Cardiac muscle cell (in vitro differentiated cells and primary cell): Measurements from ENCODE around the gene KLF2. TPM values are rescaled to one million over a fixed set of nuclear protein-coding genes. Genes with fewer than 3 reads are reported as not detected.

Experiments used
- DNase-seq, 2 donors: peaks; one replicate each; pipeline versions ENCODE4 v3.0.0 to v3.0.0-alpha.2; 2010 to 2017; ENCODE audit warnings: low read depth in 1 of 2, low spot score in 1 of 2
- H3K27ac ChIP-seq: fragments of 200-600 bp; sonication (generic); 2 replicates; pipeline ENCODE4 v1.5.1; 2016
- H3K27me3 ChIP-seq: fragments of 200-600 bp; sonication (generic); 2 replicates; pipeline ENCODE4 v1.6.0; 2016; ENCODE audit warnings: control low read depth
- H3K36me3 ChIP-seq: fragments of 200-600 bp; sonication (generic); 2 replicates; pipeline ENCODE4 v1.5.1; 2016; ENCODE audit warnings: control low read depth
- H3K4me1 ChIP-seq: fragments of 200-600 bp; sonication (generic); 2 replicates; pipeline ENCODE4 v1.8.1; 2017; ENCODE audit warnings: low read depth, mild to moderate bottlenecking, mixed run types
- H3K4me3 ChIP-seq: fragments of 200-600 bp; sonication (generic); 2 replicates; pipeline ENCODE4 v1.5.1; 2016; ENCODE audit warnings: mild to moderate bottlenecking
- H3K9me3 ChIP-seq: fragments of 200-600 bp; sonication (generic); 2 replicates; pipeline ENCODE4 v1.5.1; 2017; ENCODE audit warnings: low read depth, mild to moderate bottlenecking, control low read depth
- polyA plus RNA-seq: library from polyadenylated mRNA; unstranded; fragments of >200 nt; fragmentation: Nextera tagmentation; extraction: Ambion mirVana; gene quantifications from 2 replicates; pipeline ENCODE4 v1.2.1, GENCODE V29; 2016
- total RNA-seq: library from RNA; depleted of rRNA; stranded (reverse); fragments of >200 nt; gene quantifications from 2 replicates; pipeline ENCODE4 v1.2.3, GENCODE V29; 2016
- TF ChIP-seq, protein P1 (sequence below): IDR thresholded peaks from 2 replicates; pipeline ENCODE4 v1.5.1; 2012; ENCODE audit warnings: low read depth, mild to moderate bottlenecking, low read length

The KLF2 gene
- total and polyA plus RNA-seq, 2 experiments from 2014 or later: 7.8 to 10.9 TPM

DNA sequence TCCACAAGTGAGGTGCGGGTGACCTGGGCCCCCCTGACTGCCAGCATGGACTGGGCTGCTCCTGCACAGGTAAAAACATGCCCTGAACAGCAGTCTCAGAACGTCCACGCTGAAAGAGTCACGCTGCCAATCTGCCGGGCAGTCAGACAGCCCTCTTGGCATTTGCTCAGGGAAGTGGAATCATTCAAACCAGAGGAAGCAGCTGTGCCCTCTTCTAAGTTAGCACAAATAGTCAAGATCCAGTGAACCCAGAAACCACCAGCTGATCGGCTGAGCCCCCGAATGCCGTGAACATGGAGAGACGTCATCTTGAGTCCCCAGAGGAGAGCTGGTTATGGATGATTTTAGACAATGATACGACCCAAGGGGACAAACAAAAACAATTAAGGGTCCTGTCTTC is 34.4 kb downstream of the KLF2 start:
- TF ChIP-seq, protein P1, sequence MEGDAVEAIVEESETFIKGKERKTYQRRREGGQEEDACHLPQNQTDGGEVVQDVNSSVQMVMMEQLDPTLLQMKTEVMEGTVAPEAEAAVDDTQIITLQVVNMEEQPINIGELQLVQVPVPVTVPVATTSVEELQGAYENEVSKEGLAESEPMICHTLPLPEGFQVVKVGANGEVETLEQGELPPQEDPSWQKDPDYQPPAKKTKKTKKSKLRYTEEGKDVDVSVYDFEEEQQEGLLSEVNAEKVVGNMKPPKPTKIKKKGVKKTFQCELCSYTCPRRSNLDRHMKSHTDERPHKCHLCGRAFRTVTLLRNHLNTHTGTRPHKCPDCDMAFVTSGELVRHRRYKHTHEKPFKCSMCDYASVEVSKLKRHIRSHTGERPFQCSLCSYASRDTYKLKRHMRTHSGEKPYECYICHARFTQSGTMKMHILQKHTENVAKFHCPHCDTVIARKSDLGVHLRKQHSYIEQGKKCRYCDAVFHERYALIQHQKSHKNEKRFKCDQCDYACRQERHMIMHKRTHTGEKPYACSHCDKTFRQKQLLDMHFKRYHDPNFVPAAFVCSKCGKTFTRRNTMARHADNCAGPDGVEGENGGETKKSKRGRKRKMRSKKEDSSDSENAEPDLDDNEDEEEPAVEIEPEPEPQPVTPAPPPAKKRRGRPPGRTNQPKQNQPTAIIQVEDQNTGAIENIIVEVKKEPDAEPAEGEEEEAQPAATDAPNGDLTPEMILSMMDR: no peak
- no peak overlapping the region for H3K27ac ChIP-seq
- H3K9me3 ChIP-seq: no peaks in the 10 kb centered on the region
- no peak for DNase-seq
- peaks cover 9% of the 10 kb centered on the region for H3K4me1 ChIP-seq
- H3K4me3 ChIP-seq: no peak overlapping the region
- H3K36me3 ChIP-seq: no peaks in the 10 kb centered on the region
- no peaks in the 10 kb centered on the region for H3K27me3 ChIP-seq

DNA sequence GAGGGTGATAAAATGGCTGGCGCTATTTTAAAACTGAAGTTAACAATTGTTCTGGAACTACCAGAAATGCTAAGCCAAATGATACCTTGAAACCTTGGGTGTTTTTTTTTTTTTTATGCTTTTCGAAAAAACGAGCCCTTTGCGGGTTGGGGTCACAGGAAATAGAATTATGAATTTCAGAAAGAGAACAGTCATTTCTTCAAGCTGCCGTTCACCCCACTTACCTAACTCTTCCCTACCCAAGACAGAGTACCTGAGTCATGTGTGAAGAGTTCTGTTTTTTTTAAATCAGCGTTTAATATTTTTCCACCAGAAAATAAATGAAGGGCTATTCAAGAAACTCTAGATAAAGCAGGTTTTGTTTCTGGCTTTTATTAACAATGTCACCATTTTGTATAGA is 35.3 kb downstream of the KLF2 start:
- H3K36me3 ChIP-seq: no peaks in the 10 kb centered on the region
- no peak overlapping the region for H3K4me3 ChIP-seq
- no peaks in the 10 kb centered on the region for H3K9me3 ChIP-seq
- DNase-seq: no peak
- H3K27me3 ChIP-seq: no peaks in the 10 kb centered on the region
- H3K27ac ChIP-seq: no peak overlapping the region
- TF ChIP-seq, protein P1: no peak
- peaks cover 9% of the 10 kb centered on the region for H3K4me1 ChIP-seq

DNA sequence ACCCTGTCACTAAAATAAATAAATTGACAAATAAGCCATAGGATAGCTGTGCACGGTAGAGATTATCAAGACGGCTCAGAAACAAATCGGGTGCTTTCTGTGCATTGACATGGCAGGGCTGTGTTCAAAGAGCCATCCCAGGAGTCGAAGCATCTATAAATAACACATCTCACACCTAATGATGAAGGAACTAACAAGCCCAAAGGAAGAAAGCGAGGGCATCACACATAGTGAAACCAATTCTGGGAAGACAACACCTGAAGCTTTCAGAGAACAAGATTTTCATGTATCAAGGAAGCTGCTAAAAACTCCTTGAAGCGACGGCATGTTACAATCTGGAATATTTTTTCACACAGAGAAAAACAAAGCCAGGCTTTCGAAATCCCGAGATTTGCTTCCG is 36.1 kb downstream of the KLF2 start:
- no peak for DNase-seq
- no peaks in the 10 kb centered on the region for H3K9me3 ChIP-seq
- H3K4me1 ChIP-seq: peaks cover 9% of the 10 kb centered on the region
- TF ChIP-seq, protein P1: no peak
- no peak overlapping the region for H3K4me3 ChIP-seq
- H3K27ac ChIP-seq: no peak overlapping the region
- no peaks in the 10 kb centered on the region for H3K36me3 ChIP-seq
- no peaks in the 10 kb centered on the region for H3K27me3 ChIP-seq

DNA sequence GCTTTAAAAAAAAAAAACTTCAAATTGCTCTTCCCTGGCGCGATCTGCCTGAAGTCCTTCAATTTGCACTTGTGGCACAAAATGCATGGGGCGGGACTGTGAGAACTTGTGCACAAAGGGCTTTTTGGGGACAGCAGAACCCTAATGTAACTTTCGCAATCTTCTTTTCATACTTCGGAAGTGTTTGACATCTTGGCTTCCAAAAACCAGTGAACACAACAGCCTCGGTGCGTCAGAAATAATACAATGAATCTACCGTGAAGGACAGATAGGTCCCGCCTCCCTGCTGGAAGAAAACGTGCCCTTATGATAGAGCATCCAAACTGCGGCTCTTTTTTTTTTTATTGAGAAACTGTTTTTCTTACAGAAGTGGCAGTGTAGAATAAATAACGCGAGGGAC is 36.6 kb downstream of the KLF2 start:
- Histone ChIP-seq H3K27me3 (no peaks in the 10 kb centered on the region), H3K4me1 (peaks cover 11% of the 10 kb centered on the region), H3K36me3 (no peaks in the 10 kb centered on the region), H3K4me3 (no peak overlapping the region), H3K27ac (no peak overlapping the region), H3K9me3 (no peaks in the 10 kb centered on the region)
- TF ChIP-seq, protein P1: no peak
- DNase-seq: no peak

DNA sequence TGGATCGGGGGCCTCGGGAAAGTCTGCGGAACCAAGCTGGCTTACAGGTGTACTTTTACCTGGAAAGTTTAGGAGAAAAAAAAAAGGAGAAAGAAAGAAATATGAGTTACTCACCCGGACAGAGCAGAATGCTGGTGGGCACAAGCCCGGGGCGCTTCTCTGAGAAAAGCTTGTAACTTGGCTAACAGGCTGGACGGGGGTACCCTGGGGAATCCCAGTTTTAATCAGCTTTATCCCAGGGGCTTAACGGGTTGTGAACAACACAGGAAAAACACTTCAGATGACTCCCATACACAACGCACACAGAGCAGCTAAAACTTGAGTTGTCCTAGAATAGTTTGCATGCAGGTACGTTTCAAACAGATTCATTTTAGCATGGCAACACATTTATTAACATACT is 37.3 kb downstream of the KLF2 start:
- H3K36me3 ChIP-seq: no peaks in the 10 kb centered on the region
- peaks cover 17% of the 10 kb centered on the region for H3K4me1 ChIP-seq
- H3K27me3 ChIP-seq: no peaks in the 10 kb centered on the region
- no peaks in the 10 kb centered on the region for H3K9me3 ChIP-seq
- H3K27ac ChIP-seq: no peak overlapping the region
- DNase-seq: no peak
- no peak overlapping the region for H3K4me3 ChIP-seq
- TF ChIP-seq, protein P1: no peak
